Lower leg skin (tissue), 4 donors: ENCODE results near the gene SLC39A9. TPM values are rescaled to one million over a fixed set of nuclear protein-coding genes. Genes with fewer than 3 reads are reported as not detected.
A peak's percentile ranks its signal among the peaks of the same experiment; 100 is the strongest.
"Not testable (repeated sequence)": the region's sequence is repeated elsewhere in the genome, so short reads cannot be mapped to it uniquely, and the experiment has no call there.

Source experiments
- DNase-seq, 2 donors: peaks; one replicate each; pipeline ENCODE4 v3.0.0-alpha.2; 2019; ENCODE audit warnings: low spot score in 2 of 2
- H3K4me3 ChIP-seq: fragments of 200-600 bp; sonication (generic); 2 replicates; pipeline ENCODE4 v1.5.1; 2017; ENCODE audit warnings: mild to moderate bottlenecking, low read depth; ENCODE audit not compliant: poor library complexity, severe bottlenecking
- POLR2A ChIP-seq, 2 donors: fragments of 450-650 bp; IDR thresholded peaks; one replicate each; pipeline ENCODE4 v1.6.1; 2016 to 2017; ENCODE audit warnings: antibody characterized with exemption in 2 of 2, mild to moderate bottlenecking in 1 of 2, moderate library complexity in 1 of 2
- WGBS, 2 donors: methylation state at CpG; one replicate each; pipeline ENCODE4 v1.1.5; 2018; 5-methylcytosine and 5-hydroxymethylcytosine counted together
- intact Hi-C: fragments of 100-400 bp; cut with DNase I; formaldehyde crosslinking; loops from one replicate; pipeline ENCODE4 v1.15.0; 2023; ENCODE audit warnings: low total_unique reads
- total RNA-seq, 4 donors: library from RNA; depleted of rRNA; stranded (reverse); fragments of >200 nt; gene quantifications; one replicate each; pipeline ENCODE4 v1.1.0, GENCODE V29; 2016
- TF ChIP-seq, protein P1 (sequence below), 3 donors: fragments of 450-650 bp; IDR thresholded peaks; one replicate each; pipeline ENCODE4 v1.5.1; 2016; ENCODE audit warnings: antibody characterized with exemption in 3 of 3, mild to moderate bottlenecking in 3 of 3, moderate library complexity in 2 of 3

Gene SLC39A9
- total RNA-seq, 4 donors from 2014 or later, result 33.1 to 68.2 (median 49.0) TPM

DNA sequence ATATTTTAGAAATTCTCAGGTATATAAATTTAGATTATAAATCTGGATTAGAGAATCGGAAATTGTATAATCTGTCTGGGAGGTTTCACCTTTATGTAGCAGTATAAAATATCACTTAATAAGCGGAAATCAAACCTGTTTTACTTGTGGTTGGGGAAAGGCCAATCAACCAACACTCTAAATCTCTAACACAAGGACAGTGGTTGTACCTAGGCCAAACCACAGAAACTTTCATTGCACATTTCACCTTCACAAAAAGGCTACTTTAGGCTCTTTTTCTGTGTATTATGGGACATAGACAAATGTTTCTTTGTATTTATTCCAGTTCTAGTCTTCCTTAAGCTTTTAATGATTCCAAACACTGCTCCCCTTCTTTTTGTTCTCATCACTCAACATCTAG is 20.2 kb upstream of the SLC39A9 start:
- intact Hi-C loops, result no loop called here
- no peak overlapping the region for H3K4me3 ChIP-seq
- TF ChIP-seq, protein P1, sequence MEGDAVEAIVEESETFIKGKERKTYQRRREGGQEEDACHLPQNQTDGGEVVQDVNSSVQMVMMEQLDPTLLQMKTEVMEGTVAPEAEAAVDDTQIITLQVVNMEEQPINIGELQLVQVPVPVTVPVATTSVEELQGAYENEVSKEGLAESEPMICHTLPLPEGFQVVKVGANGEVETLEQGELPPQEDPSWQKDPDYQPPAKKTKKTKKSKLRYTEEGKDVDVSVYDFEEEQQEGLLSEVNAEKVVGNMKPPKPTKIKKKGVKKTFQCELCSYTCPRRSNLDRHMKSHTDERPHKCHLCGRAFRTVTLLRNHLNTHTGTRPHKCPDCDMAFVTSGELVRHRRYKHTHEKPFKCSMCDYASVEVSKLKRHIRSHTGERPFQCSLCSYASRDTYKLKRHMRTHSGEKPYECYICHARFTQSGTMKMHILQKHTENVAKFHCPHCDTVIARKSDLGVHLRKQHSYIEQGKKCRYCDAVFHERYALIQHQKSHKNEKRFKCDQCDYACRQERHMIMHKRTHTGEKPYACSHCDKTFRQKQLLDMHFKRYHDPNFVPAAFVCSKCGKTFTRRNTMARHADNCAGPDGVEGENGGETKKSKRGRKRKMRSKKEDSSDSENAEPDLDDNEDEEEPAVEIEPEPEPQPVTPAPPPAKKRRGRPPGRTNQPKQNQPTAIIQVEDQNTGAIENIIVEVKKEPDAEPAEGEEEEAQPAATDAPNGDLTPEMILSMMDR (IDR thresholded peaks at IDR 0.05), result no peak
- no peak for TF ChIP-seq POLR2A (IDR thresholded peaks at IDR 0.05)
- 72 to 82% methylated on average over 2 of the region's 2 CpGs for WGBS, 2 donors
- no peak for DNase-seq

DNA sequence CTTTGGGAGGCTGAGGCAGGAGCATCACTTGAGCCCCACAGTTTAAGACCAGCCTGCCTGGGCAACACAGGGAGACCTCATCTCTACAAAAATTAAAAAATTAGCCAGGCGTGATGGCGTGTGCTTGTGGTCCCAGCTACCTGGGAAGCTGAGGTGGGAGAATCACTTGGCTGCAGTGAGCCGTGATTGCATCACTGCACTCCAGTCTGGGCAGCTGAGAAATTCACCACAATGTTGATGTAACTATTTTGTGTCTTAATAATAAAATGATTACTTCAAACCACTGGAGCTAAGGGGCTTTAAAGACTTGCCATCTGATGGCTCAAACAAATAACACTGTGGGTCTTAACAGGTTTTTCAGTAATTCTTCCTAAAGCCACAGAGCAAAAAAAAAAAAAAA is 11.2 kb upstream of the SLC39A9 start:
- no peak overlapping the region for H3K4me3 ChIP-seq
- intact Hi-C loops, result no loop called here
- no peak for DNase-seq
- 80 to 90% methylated on average over 3 of the region's 3 CpGs for WGBS, 2 donors
- TF ChIP-seq, protein P1 (IDR thresholded peaks at IDR 0.05), result no peak
- TF ChIP-seq POLR2A (IDR thresholded peaks at IDR 0.05), result no peak

DNA sequence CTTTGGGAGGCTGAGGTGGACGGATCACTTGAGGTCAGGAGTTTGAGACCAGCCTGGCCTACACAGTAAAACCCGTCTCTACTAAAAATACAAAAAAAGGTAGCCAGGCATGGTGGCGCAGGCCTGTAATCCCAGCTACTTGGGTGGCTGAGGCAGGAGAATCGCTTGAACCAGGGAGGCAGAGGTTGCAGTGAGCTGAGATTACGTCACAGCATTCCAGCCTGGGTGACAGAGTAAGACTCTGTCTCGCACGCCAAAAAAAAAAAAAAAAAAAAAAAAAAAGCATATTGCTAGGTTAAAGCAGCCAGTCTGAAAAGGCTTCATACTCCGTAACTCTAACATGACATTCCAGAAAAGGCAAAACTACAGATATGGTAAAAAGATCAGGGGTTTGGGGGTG is 7.1 kb upstream of the SLC39A9 start:
- intact Hi-C loops, result not testable (repeated sequence)

DNA sequence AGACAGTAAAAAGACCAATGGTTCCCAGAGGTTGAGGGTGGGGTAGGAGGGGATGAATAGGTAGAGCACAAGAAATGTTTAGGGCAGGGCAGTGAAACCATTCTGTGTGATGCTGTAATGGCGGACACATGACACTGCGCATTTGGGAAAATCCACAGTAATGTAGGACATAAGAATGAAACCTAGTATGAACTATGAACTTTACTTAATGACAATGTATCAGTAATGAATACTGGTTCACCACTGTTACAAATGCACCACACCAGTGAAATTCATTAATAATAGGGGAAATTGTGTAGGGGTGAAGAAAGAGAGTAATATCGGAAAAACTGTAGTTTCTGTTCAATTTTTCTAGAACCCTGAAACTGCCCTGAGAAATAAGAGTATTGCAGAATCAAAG is 6.0 kb upstream of the SLC39A9 start:
- no peak for TF ChIP-seq POLR2A (IDR thresholded peaks at IDR 0.05)
- TF ChIP-seq, protein P1 (IDR thresholded peaks at IDR 0.05), result no peak
- intact Hi-C loops, result no loop called here
- H3K4me3 ChIP-seq, result no peak overlapping the region
- WGBS, 2 donors, result 78 to 96% methylated on average over 3 of the region's 3 CpGs
- DNase-seq, result no peak

More for the DNA sequence above, 7.1 kb upstream of the SLC39A9 start:
- WGBS, 2 donors, result 69 to 79% methylated on average over 8 of the region's 8 CpGs
- DNase-seq, H3K4me3 ChIP-seq: not testable (repeated sequence)

DNA sequence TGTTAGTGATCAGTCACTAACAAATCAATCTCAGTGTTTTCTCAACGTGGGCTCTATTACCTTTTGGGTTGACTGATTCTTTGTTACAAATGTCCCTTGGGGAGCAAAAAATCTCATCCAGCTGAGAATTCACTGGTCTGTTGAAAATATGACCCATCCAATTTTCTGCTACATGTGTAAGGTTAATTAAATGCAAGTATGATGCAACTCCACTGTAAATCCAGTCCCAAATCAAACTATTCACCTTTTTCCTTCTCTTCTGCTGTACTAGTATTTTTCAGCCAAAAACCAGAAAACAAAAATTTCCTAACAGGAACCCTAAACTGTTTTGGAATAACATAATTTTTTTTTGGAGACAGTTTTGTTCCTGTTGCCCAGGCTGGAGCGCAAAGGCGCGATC is 2.6 kb upstream of the SLC39A9 start:
- intact Hi-C loops, result no loop called here
- 90 to 91% methylated on average over 4 of the region's 4 CpGs for WGBS, 2 donors
- no peak for TF ChIP-seq POLR2A (IDR thresholded peaks at IDR 0.05)

DNA sequence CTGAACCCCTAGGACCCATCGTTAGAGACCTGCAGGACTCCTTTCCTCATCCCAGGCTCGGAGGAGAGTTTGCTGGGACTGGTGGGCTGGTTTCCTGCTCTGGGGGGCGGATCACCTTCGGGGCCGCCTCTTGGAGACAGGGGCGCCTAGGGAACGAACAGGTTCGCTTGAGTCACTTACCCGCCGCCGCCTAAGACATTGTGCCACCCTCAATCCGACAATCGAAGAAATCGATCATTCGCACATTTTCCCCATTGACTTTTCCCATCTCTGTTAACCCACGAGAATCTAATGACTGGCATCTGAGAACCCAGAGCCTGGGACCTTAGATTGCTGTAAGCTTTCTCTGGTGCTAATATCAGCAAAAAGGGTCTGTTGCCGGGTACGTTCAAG is 322 bp downstream of the SLC39A9 start:
- intact Hi-C loops, result no loop called here
- no peak for DNase-seq
- WGBS, 2 donors, result 0% methylated on average over 18 of the region's 18 CpGs

More for the DNA sequence above, 2.6 kb upstream of the SLC39A9 start:
- H3K4me3 ChIP-seq, result no peak overlapping the region
- DNase-seq, result no peak

DNA sequence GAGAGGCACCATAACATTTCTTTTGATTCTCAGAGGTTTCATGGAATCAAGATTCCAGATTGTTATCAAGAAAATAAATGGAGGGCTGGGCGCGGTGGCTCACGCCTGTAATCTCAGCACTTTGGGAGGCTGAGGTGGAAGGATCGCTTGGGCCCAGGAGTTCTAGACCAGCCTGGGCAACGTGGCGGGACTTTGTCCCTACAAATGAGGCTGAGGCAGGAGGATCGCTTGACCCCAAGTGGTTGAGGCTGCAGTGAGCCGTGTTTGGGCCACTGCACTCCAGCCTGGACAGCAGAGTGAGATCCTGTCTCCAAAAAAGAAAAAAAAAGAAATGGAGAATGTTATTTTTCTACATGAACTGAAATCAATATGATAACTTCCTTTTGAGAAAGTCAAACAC is 1.3 kb downstream of the SLC39A9 start:
- H3K4me3 ChIP-seq, result no peak overlapping the region
- intact Hi-C loops, result no loop called here
- no peak for DNase-seq
- 87 to 94% methylated on average over 8 of the region's 8 CpGs for WGBS, 2 donors
- TF ChIP-seq POLR2A (IDR thresholded peaks at IDR 0.05), result no peak
- TF ChIP-seq, protein P1 (IDR thresholded peaks at IDR 0.05), result no peak

More for the DNA sequence above, 322 bp downstream of the SLC39A9 start:
- TF ChIP-seq, protein P1 (IDR thresholded peaks at IDR 0.05), result peak in 1 of 3 donors; percentile 37
- TF ChIP-seq POLR2A (IDR thresholded peaks at IDR 0.05), result no peak
- peak overlapping the region; percentile 82 for H3K4me3 ChIP-seq
